Measurements from ENCODE around the gene HDLBP. TPM values are rescaled to one million over a fixed set of nuclear protein-coding genes. Genes with fewer than 3 reads are reported as not detected.

Gene HDLBP
- total RNA-seq, 1 donor: 1,418 TPM

GRCh38 chr2:241269707-241270520 lies 45.6 kb downstream of the HDLBP start:
- H4K20me1 ChIP-seq (ENCODE audit: insufficient read depth, low read length): peaks cover 85% of the 10 kb centered on the region
- H3K4me1 ChIP-seq (ENCODE audit: insufficient read depth, low read length): peaks cover 42% of the 10 kb centered on the region
- H2AFZ ChIP-seq (ENCODE audit: low read length): no peak overlapping the region
- peaks cover 40% of the 10 kb centered on the region for H3K36me3 ChIP-seq (ENCODE audit: insufficient read depth, low read length)
- H3K27me3 ChIP-seq (ENCODE audit: insufficient read depth, low read length): no peaks in the 10 kb centered on the region
- H3K27ac ChIP-seq (ENCODE audit: low read depth, low read length): peak overlapping the region; percentile 61
- peak; percentile 69 for DNase-seq (ENCODE audit: insufficient read length, low spot score, missing footprints)
- no peaks in the 10 kb centered on the region for H3K9me3 ChIP-seq (ENCODE audit: low read depth, low read length)
- H3K79me2 ChIP-seq (ENCODE audit: insufficient read depth, low read length): peaks cover 96% of the 10 kb centered on the region
- peak overlapping the region; percentile 92 for H3K4me2 ChIP-seq (ENCODE audit: insufficient read depth, low read length)
- TF ChIP-seq CTCF (IDR thresholded peaks at IDR 0.05; ENCODE audit: extremely low read depth, low read depth, low read length): no peak
- H3K4me3 ChIP-seq (ENCODE audit: insufficient read depth, low read length): peak overlapping the region; percentile 86

DNA sequence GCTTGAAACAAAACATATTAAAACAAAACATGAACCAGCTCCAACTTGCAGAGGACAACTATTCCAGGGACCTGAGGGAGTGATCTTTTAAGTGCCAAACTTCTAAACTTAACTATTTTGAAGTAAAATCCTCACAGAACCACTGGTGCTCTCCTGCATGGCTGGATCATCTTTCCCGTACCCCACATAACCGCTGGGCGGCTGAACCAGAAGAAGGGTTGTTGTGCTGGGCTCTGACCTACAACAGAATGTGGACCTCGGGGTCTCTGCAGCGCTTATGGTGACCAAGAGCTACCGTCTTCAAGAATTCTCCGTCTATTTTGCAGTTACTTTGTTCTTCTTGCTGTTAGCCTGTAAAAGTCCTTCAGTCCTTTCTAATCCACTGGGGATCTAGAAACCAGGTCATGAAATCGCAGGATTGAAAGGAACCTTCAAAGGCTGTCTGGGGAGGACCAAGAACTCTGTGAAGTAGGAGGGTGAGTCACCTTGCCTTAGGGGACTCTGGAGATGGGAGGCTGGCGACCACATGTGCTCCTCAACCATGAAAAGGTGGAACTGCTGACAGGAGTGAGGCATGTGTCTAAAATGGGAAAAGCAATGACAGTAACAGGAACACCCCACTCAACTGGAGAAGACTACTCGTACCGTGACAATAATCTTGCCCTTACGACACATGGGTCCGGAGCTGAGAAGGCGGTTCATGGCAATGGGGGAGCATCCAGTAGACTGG lies 46.6 kb downstream of the HDLBP start:
- peaks cover 49% of the 10 kb centered on the region for H3K36me3 ChIP-seq (ENCODE audit: insufficient read depth, low read length)
- H4K20me1 ChIP-seq (ENCODE audit: insufficient read depth, low read length): peaks cover 83% of the 10 kb centered on the region
- peak overlapping the region; percentile 92 for H3K4me2 ChIP-seq (ENCODE audit: insufficient read depth, low read length)
- DNase-seq (ENCODE audit: insufficient read length, low spot score, missing footprints): peak; percentile 45
- peaks cover 42% of the 10 kb centered on the region for H3K4me1 ChIP-seq (ENCODE audit: insufficient read depth, low read length)
- no peaks in the 10 kb centered on the region for H3K27me3 ChIP-seq (ENCODE audit: insufficient read depth, low read length)
- peak; percentile 7 for TF ChIP-seq CTCF (IDR thresholded peaks at IDR 0.05; ENCODE audit: extremely low read depth, low read depth, low read length)
- peak overlapping the region; percentile 21 for H3K27ac ChIP-seq (ENCODE audit: low read depth, low read length)
- peak overlapping the region; percentile 86 for H3K4me3 ChIP-seq (ENCODE audit: insufficient read depth, low read length)
- H3K79me2 ChIP-seq (ENCODE audit: insufficient read depth, low read length): peaks cover 93% of the 10 kb centered on the region
- no peaks in the 10 kb centered on the region for H3K9me3 ChIP-seq (ENCODE audit: low read depth, low read length)
- H2AFZ ChIP-seq (ENCODE audit: low read length): no peak overlapping the region

DNA sequence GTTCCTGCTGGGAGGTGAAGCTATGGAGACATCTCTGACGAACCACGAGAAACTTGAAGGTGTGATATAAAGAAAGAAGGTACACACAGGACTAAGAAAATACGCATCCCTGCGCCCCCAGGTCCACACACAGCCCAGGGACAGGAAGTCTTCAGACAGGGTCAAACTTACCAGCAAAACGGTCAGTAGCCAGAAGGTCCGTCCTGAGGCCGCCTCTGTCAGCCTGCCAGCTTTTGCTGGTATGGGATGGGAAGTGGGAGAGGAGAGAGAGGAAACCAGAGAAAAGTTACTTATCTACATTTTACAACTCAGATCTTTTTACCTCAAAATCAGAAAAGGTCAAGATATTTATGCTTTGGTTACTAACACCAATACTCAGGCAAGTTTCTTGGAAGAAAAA lies 47.2 kb downstream of the HDLBP start:
- no peak for TF ChIP-seq CTCF (IDR thresholded peaks at IDR 0.05; ENCODE audit: extremely low read depth, low read depth, low read length)
- H4K20me1 ChIP-seq (ENCODE audit: insufficient read depth, low read length): peaks cover 83% of the 10 kb centered on the region

More for the DNA sequence above, 47.2 kb downstream of the HDLBP start:
- no peak overlapping the region for H2AFZ ChIP-seq (ENCODE audit: low read length)
- peak overlapping the region; percentile 92 for H3K4me2 ChIP-seq (ENCODE audit: insufficient read depth, low read length)
- no peak overlapping the region for H3K4me3 ChIP-seq (ENCODE audit: insufficient read depth, low read length)
- DNase-seq (ENCODE audit: insufficient read length, low spot score, missing footprints): no peak
- peaks cover 54% of the 10 kb centered on the region for H3K36me3 ChIP-seq (ENCODE audit: insufficient read depth, low read length)
- peak overlapping the region; percentile 21 for H3K27ac ChIP-seq (ENCODE audit: low read depth, low read length)
- H3K79me2 ChIP-seq (ENCODE audit: insufficient read depth, low read length): peaks cover 93% of the 10 kb centered on the region
- H3K9me3 ChIP-seq (ENCODE audit: low read depth, low read length): no peaks in the 10 kb centered on the region
- peaks cover 41% of the 10 kb centered on the region for H3K4me1 ChIP-seq (ENCODE audit: insufficient read depth, low read length)
- H3K27me3 ChIP-seq (ENCODE audit: insufficient read depth, low read length): no peaks in the 10 kb centered on the region

All from osteoblast (primary cell).